Endothelial cell of umbilical vein (primary cell): ENCODE results near the gene KIFC3. TPM values are rescaled to one million over a fixed set of nuclear protein-coding genes. Genes with fewer than 3 reads are reported as not detected.

ENCODE experiments used
- BruUV-seq: library from RNA; stranded (reverse); fragments of 400-500 nt; replicated peaks from 2 replicates; lab custom pipeline; 2021; lab: Mats Ljungman, UMichigan
- CTCF ChIA-PET: fragments of 300-600, 350-600 bp; sonication (Branson Sonifier 250); formaldehyde crosslinking; loops from one replicate; lab custom pipeline; 2021; ENCODE audit warnings: antibody characterized with exemption, inconsistent platforms; lab: Charles Lee
- POLR2A ChIA-PET: fragments of 300-600, 350-600 bp; sonication (Branson Sonifier 250); formaldehyde crosslinking; loops from one replicate; lab custom pipeline; 2021; ENCODE audit warnings: antibody characterized with exemption, inconsistent platforms; lab: Charles Lee
- DNase-seq: peaks from one replicate; pipeline ENCODE4 v3.0.0-alpha.2; 2011; ENCODE audit warnings: low read depth, low spot score
- FAIRE-seq: peaks from 2 replicates; lab custom pipeline; 2011; peaks lifted over from hg19 to GRCh38; lab: Jason Lieb, UNC
- H2AFZ ChIP-seq: 2 replicates; pipeline ENCODE4 v1.6.0; 2012; ENCODE audit warnings: low read depth, low read length, control low read depth, inconsistent platforms
- H3K27ac ChIP-seq: 2 replicates; pipeline ENCODE4 v1.5.1; 2011; ENCODE audit warnings: low read depth, mild to moderate bottlenecking, control low read depth, low read length, moderate library complexity; ENCODE audit not compliant: insufficient read depth
- H3K27me3 ChIP-seq, 2 experiments: 2 replicates each; pipeline versions ENCODE4 v1.6.0 to v1.6.1; 2011; ENCODE audit warnings: low read length in 2 of 2, mixed read lengths in 1 of 2; ENCODE audit not compliant: control insufficient read depth in 2 of 2, insufficient read depth in 2 of 2
- H3K36me3 ChIP-seq, 2 experiments: 2 replicates in 1 of 2; 3 replicates in 1 of 2; pipeline ENCODE4 v1.5.1; 2011; ENCODE audit warnings: low read length in 2 of 2, mild to moderate bottlenecking in 1 of 2, moderate library complexity in 1 of 2; ENCODE audit not compliant: control insufficient read depth in 2 of 2, insufficient read depth in 2 of 2; ENCODE audit errors: extremely low read depth in 1 of 2
- H3K4me1 ChIP-seq: 3 replicates; pipeline ENCODE4 v1.5.1; 2011; ENCODE audit warnings: mild to moderate bottlenecking, low read length; ENCODE audit not compliant: control insufficient read depth, insufficient read depth; ENCODE audit errors: extremely low read depth
- H3K4me2 ChIP-seq: 2 replicates; pipeline ENCODE4 v1.6.1; 2011; ENCODE audit warnings: low read length, control low read depth, mixed read lengths; ENCODE audit not compliant: insufficient read depth
- H3K4me3 ChIP-seq, 3 experiments: fragments of 200-600 bp in 1 of 3; sonication (generic), shearing (Covaris generic) in 1 of 3; replicated peaks in 1 of 3; 2 replicates each; pipeline ENCODE4 v1.5.1; 2011 to 2016; ENCODE audit warnings: control low read depth in 3 of 3, low read length in 3 of 3, mild to moderate bottlenecking in 2 of 3, inconsistent platforms in 1 of 3, low read depth in 1 of 3, moderate library complexity in 1 of 3; ENCODE audit not compliant: insufficient read depth in 1 of 3
- H3K79me2 ChIP-seq: 2 replicates; pipeline ENCODE4 v1.6.0; 2012; ENCODE audit warnings: low read length, inconsistent platforms; ENCODE audit not compliant: control insufficient read depth, insufficient read depth
- H3K9ac ChIP-seq: replicated peaks from 2 replicates; pipeline ENCODE3; 2011; ENCODE audit warnings: low read length, control low read depth; ENCODE audit not compliant: insufficient read depth; ENCODE audit errors: extremely low read depth
- H3K9me1 ChIP-seq: replicated peaks from 3 replicates; pipeline ENCODE4 v1.6.0; 2011; ENCODE audit warnings: mild to moderate bottlenecking, low read length; ENCODE audit not compliant: control insufficient read depth, insufficient read depth; ENCODE audit errors: extremely low read depth
- H3K9me3 ChIP-seq: replicated peaks from 2 replicates; pipeline ENCODE4 v1.5.1; 2012; ENCODE audit warnings: low read length, inconsistent platforms; ENCODE audit not compliant: control insufficient read depth, insufficient read depth
- H4K20me1 ChIP-seq: replicated peaks from 2 replicates; pipeline ENCODE3; 2011; ENCODE audit warnings: mild to moderate bottlenecking, low read length; ENCODE audit not compliant: control insufficient read depth, insufficient read depth; ENCODE audit errors: extremely low read depth
- EZH2 ChIP-seq: IDR thresholded peaks from 2 replicates; pipeline ENCODE4 v1.6.1; 2012; ENCODE audit warnings: borderline replicate concordance, low read depth, mild to moderate bottlenecking, moderate library complexity, low read length, inconsistent platforms; ENCODE audit not compliant: severe bottlenecking
- FOS ChIP-seq: IDR thresholded peaks from 2 replicates; pipeline ENCODE4 v1.6.1; 2011; ENCODE audit warnings: mild to moderate bottlenecking, low read length, moderate library complexity, borderline replicate concordance; ENCODE audit not compliant: insufficient read depth
- GATA2 ChIP-seq: IDR thresholded peaks from 2 replicates; pipeline ENCODE4 v1.7.0; 2011; ENCODE audit warnings: low read depth, mild to moderate bottlenecking, moderate library complexity, mixed read lengths, low read length; ENCODE audit not compliant: insufficient read length, insufficient read depth
- JUN ChIP-seq: IDR thresholded peaks from 2 replicates; pipeline ENCODE4 v1.6.1; 2011; ENCODE audit warnings: borderline replicate concordance, low read depth; ENCODE audit not compliant: insufficient read length, insufficient read depth
- MAX ChIP-seq: IDR thresholded peaks from 2 replicates; pipeline ENCODE4 v1.6.1; 2011; ENCODE audit not compliant: insufficient read depth, insufficient read length
- MYC ChIP-seq: IDR thresholded peaks from one replicate; pipeline ENCODE4 v1.6.1; 2011; ENCODE audit warnings: mild to moderate bottlenecking, low read depth, low read length
- POLR2A ChIP-seq: IDR thresholded peaks from 2 replicates; pipeline ENCODE4 v1.6.1; 2012; ENCODE audit warnings: low read depth, mild to moderate bottlenecking, control low read depth, low read length
- POLR2AphosphoS5 ChIP-seq: IDR thresholded peaks from 2 replicates; pipeline ENCODE4 v1.6.1; 2012; ENCODE audit warnings: low read depth, mild to moderate bottlenecking, control low read depth, low read length, moderate library complexity; ENCODE audit not compliant: insufficient read depth
- dilution Hi-C: fragments of 300-500 bp; cut with MboI; formaldehyde crosslinking; loops from one replicate; pipeline ENCODE4 v1.15.0; 2019; ENCODE audit warnings: low sequenced_read_pairs; ENCODE audit not compliant: extremely low pct_ligation_motif_present
- intact Hi-C: fragments of 100-400 bp; cut with micrococcal nuclease; formaldehyde crosslinking; loops from one replicate; pipeline ENCODE4 v1.10.0; 2022
- polyA plus RNA-seq, 4 experiments: library from polyadenylated mRNA; depleted of rRNA in 3 of 4; stranded (reverse) in 3 of 4; unstranded in 1 of 4; fragments of >200 nt; gene quantifications; 2 replicates each; pipeline versions ENCODE4 v1.2.1 to v1.2.3, GENCODE V29; 2011 to 2012; ENCODE audit warnings: missing spikeins in 1 of 4
- total RNA-seq: library from RNA; stranded (reverse); gene quantifications from 2 replicates; pipeline ENCODE4 v1.2.3, GENCODE V29; 2021
- TF ChIP-seq, protein P1 (sequence below), 2 donors: IDR thresholded peaks; 1 replicate in 1 of 2; 2 replicates in 1 of 2; pipeline ENCODE4 v1.5.1; 2011; ENCODE audit warnings: low read length in 2 of 2, mild to moderate bottlenecking in 2 of 2, moderate library complexity in 2 of 2, control low read depth in 1 of 2, inconsistent platforms in 1 of 2, low read depth in 1 of 2; ENCODE audit not compliant: insufficient read depth in 1 of 2; ENCODE audit errors: extremely low read depth in 1 of 2

The KIFC3 gene
- total and polyA plus RNA-seq, 2 donors (not counting 3 experiments of a cell fraction or from before 2014, with no cell fraction given): 36.3 to 62.2 TPM

GRCh38 chr16:57739756-57740422, 62.4 kb downstream of the KIFC3 start:
- dilution Hi-C loops: no loop called here
- Histone ChIP-seq H3K27me3 (no peaks in the 10 kb centered on the region), H3K27ac (no peak overlapping the region), H3K4me2 (no peak overlapping the region), H3K36me3 (peaks cover 0 to 6% of the 10 kb centered on the region in 2 experiments), H3K9me3 (no peaks in the 10 kb centered on the region), H2AFZ (no peak overlapping the region), H3K4me3 (no peak overlapping the region), H3K9me1 (no peaks in the 10 kb centered on the region), H3K4me1 (peaks cover 13% of the 10 kb centered on the region), H3K79me2 (no peaks in the 10 kb centered on the region), H3K9ac (no peak overlapping the region), H4K20me1 (no peaks in the 10 kb centered on the region)
- no peak for DNase-seq
- CTCF ChIA-PET: no interaction called here
- intact Hi-C loops: loop anchor here (10.0 kb wide), 1 partner anchor 385 kb away; the partner anchor contains the start of gene CFAP20
- POLR2A ChIA-PET: no interaction called here
- no peak for FAIRE-seq
- no TSS peak for BruUV-seq
- TF ChIP-seq MYC (no peak), POLR2AphosphoS5 (no peak), FOS (no peak)

GRCh38 chr16:57738844-57739243, 63.4 kb downstream of the KIFC3 start:
- H3K36me3 ChIP-seq: peaks cover 0 to 6% of the 10 kb centered on the region in 2 experiments
- H3K4me1 ChIP-seq: peaks cover 19% of the 10 kb centered on the region
- no TSS peak for BruUV-seq
- H4K20me1 ChIP-seq: no peaks in the 10 kb centered on the region
- no peak overlapping the region for H2AFZ ChIP-seq
- H3K79me2 ChIP-seq: no peaks in the 10 kb centered on the region
- no peaks in the 10 kb centered on the region for H3K27me3 ChIP-seq
- H3K4me3 ChIP-seq: no peak overlapping the region
- no peak for FAIRE-seq
- H3K9me1 ChIP-seq: no peaks in the 10 kb centered on the region
- no peak for DNase-seq
- no peak for TF ChIP-seq MYC
- TF ChIP-seq JUN: no peak
- no peak for TF ChIP-seq MAX
- TF ChIP-seq GATA2: no peak
- no peak for TF ChIP-seq POLR2AphosphoS5
- no peak for TF ChIP-seq EZH2
- TF ChIP-seq, protein P1, sequence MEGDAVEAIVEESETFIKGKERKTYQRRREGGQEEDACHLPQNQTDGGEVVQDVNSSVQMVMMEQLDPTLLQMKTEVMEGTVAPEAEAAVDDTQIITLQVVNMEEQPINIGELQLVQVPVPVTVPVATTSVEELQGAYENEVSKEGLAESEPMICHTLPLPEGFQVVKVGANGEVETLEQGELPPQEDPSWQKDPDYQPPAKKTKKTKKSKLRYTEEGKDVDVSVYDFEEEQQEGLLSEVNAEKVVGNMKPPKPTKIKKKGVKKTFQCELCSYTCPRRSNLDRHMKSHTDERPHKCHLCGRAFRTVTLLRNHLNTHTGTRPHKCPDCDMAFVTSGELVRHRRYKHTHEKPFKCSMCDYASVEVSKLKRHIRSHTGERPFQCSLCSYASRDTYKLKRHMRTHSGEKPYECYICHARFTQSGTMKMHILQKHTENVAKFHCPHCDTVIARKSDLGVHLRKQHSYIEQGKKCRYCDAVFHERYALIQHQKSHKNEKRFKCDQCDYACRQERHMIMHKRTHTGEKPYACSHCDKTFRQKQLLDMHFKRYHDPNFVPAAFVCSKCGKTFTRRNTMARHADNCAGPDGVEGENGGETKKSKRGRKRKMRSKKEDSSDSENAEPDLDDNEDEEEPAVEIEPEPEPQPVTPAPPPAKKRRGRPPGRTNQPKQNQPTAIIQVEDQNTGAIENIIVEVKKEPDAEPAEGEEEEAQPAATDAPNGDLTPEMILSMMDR (IDR thresholded peaks at IDR 0.05; ENCODE audit: extremely low read depth in 1 of 2, insufficient read depth in 1 of 2, low read depth in 1 of 2, low read length in 2 of 2): no peak
- no peak for TF ChIP-seq POLR2A
- TF ChIP-seq FOS: no peak
- H3K9me3 ChIP-seq: no peaks in the 10 kb centered on the region
- POLR2A ChIA-PET: no interaction called here
- H3K4me2 ChIP-seq: no peak overlapping the region
- dilution Hi-C loops (no loop called here), intact Hi-C loops (loop anchor here (10.0 kb wide), 1 partner anchor 386 kb away; the partner anchor contains the start of gene CFAP20)
- H3K9ac ChIP-seq: no peak overlapping the region
- CTCF ChIA-PET: no interaction called here
- H3K27ac ChIP-seq: no peak overlapping the region
